Tibial nerve (tissue), 3 donors: ENCODE data around the gene ANKMY2.

ENCODE experiments used
- POLR2A ChIP-seq, 2 donors: fragments of 450-650 bp; IDR thresholded peaks; one replicate each; pipeline ENCODE4 v1.6.1; 2017; ENCODE audit warnings: antibody characterized with exemption in 2 of 2, mild to moderate bottlenecking in 2 of 2, moderate library complexity in 2 of 2
- TF ChIP-seq, protein P1 (sequence below), 5 experiments: fragments of 200-600 bp in 3 of 5; fragments of 450-650 bp in 2 of 5; sonication (generic) in 3 of 5; IDR thresholded peaks; one replicate each; pipeline ENCODE4 v1.5.1; 2016 to 2019; ENCODE audit warnings: antibody characterized with exemption in 5 of 5, mild to moderate bottlenecking in 3 of 5, moderate library complexity in 2 of 5

DNA sequence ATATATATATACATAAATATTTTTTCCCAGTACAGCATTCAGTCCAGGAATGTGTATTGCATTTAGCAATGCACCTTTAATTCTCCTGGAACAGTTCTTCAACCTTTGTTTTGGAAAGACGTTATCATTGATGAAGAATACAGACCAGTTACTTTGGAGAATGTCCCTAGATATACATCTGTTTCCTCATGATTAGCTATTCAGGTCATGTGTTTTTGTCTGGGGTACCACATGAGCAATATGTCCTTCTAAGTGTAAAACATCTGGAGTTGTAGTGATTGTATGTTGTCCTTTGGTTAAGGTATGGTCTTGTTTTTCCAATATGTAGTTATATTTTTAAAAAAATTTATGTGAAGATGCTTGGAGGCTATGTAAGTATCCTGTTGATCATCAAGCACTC lies 10.6 kb upstream of the ANKMY2 start:
- TF ChIP-seq, protein P1, sequence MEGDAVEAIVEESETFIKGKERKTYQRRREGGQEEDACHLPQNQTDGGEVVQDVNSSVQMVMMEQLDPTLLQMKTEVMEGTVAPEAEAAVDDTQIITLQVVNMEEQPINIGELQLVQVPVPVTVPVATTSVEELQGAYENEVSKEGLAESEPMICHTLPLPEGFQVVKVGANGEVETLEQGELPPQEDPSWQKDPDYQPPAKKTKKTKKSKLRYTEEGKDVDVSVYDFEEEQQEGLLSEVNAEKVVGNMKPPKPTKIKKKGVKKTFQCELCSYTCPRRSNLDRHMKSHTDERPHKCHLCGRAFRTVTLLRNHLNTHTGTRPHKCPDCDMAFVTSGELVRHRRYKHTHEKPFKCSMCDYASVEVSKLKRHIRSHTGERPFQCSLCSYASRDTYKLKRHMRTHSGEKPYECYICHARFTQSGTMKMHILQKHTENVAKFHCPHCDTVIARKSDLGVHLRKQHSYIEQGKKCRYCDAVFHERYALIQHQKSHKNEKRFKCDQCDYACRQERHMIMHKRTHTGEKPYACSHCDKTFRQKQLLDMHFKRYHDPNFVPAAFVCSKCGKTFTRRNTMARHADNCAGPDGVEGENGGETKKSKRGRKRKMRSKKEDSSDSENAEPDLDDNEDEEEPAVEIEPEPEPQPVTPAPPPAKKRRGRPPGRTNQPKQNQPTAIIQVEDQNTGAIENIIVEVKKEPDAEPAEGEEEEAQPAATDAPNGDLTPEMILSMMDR (IDR thresholded peaks at IDR 0.05) = no peak
- no peak for TF ChIP-seq POLR2A (IDR thresholded peaks at IDR 0.05)
